Stimulated activated CD8-positive, alpha-beta memory T cell treated with anti-CD3 and anti-CD28 coated beads, Interleukin-7, amount 100 ng/mL, for 48 hours (primary cell): ENCODE measurements around the gene AVEN.

Experiments
- DNase-seq, 2 donors: peaks; one replicate each; pipeline ENCODE4 v3.0.0-alpha.2; 2020; ENCODE audit warnings: low read depth in 1 of 2; ENCODE audit errors: extremely low read depth in 1 of 2

The AVEN gene

GRCh38 chr15:33987444-33987843 is 51.6 kb downstream of the AVEN start:
- no peak for DNase-seq

- no peak for DNase-seq
These were observed 53.3 kb downstream of the AVEN start for GRCh38 chr15:33985751-33986150.

GRCh38 chr15:33985287-33985686 is 53.7 kb downstream of the AVEN start:
- no peak for DNase-seq

- DNase-seq, result no peak
These were observed 56.5 kb downstream of the AVEN start for GRCh38 chr15:33982516-33982915.

- DNase-seq, result no peak
These were observed 58.8 kb downstream of the AVEN start for GRCh38 chr15:33980159-33980558.

GRCh38 chr15:33975022-33975565 is 63.9 kb downstream of the AVEN start:
- DNase-seq, result no peak

- DNase-seq, result no peak
These were observed 67.2 kb downstream of the AVEN start for GRCh38 chr15:33971811-33972210.

GRCh38 chr15:33968821-33969220 is 70.2 kb downstream of the AVEN start:
- DNase-seq, result no peak

GRCh38 chr15:33968224-33968623 is 70.8 kb downstream of the AVEN start, which contains the start of gene CHRM5:
CHRM5 (plus strand) TSS chr15:33968497; CDS start chr15:34062718, 94,221 bp downstream.
- DNase-seq, result no peak

GRCh38 chr15:33964665-33965040 is 74.4 kb downstream of the AVEN start:
- no peak for DNase-seq

- DNase-seq, result no peak
These were observed 75.0 kb downstream of the AVEN start for GRCh38 chr15:33963831-33964664.

GRCh38 chr15:33960549-33960935 is 78.5 kb downstream of the AVEN start:
- DNase-seq, result no peak

- no peak for DNase-seq
These were observed 79.0 kb downstream of the AVEN start for GRCh38 chr15:33959844-33960548.

- no peak for DNase-seq
These were observed 82.6 kb downstream of the AVEN start for GRCh38 chr15:33956397-33956796.

GRCh38 chr15:33955945-33956344 is 83.1 kb downstream of the AVEN start:
- DNase-seq, result no peak

GRCh38 chr15:33946152-33946551 is 92.9 kb downstream of the AVEN start:
- no peak for DNase-seq

GRCh38 chr15:33941279-33942063 is 97.5 kb downstream of the AVEN start:
- no peak for DNase-seq

- no peak for DNase-seq
These were observed 104.1 kb downstream of the AVEN start for GRCh38 chr15:33934921-33935320.

- no peak for DNase-seq
These were observed 104.6 kb downstream of the AVEN start for GRCh38 chr15:33934396-33934795.

GRCh38 chr15:33932734-33933133 is 106.3 kb downstream of the AVEN start:
- DNase-seq, result no peak

- DNase-seq, result no peak
These were observed 112.7 kb downstream of the AVEN start for GRCh38 chr15:33926260-33926659.
